Naive thymus-derived CD4-positive, alpha-beta T cell (primary cell): ENCODE results near the gene TRAF3IP1. TPM values are rescaled to one million over a fixed set of nuclear protein-coding genes. Genes with fewer than 3 reads are reported as not detected.

Experiments used
- ATAC-seq: fragments of 150-1000 bp; cut with Tn5 transposase; 2 replicates; pipeline ENCODE4 v1.10.0; 2021; ENCODE audit warnings: mild to moderate bottlenecking, moderate library complexity
- CTCF ChIA-PET: fragments of 350-600 bp; sonication (Branson Sonifier 250); formaldehyde crosslinking; loops from one replicate; lab custom pipeline; 2021; ENCODE audit warnings: antibody characterized with exemption; lab: Charles Lee
- POLR2A ChIA-PET: fragments of 350-600 bp; sonication (Branson Sonifier 250); formaldehyde crosslinking; loops from one replicate; lab custom pipeline; 2021; ENCODE audit warnings: antibody characterized with exemption, inconsistent platforms; lab: Charles Lee
- DNase-seq, 9 donors: peaks; one replicate each; pipeline versions ENCODE4 v3.0.0 to v3.0.0-alpha.2; 2020 to 2022; ENCODE audit warnings: mixed read lengths in 1 of 9
- H3K27ac ChIP-seq: one replicate; pipeline ENCODE4 v1.7.0; 2013; ENCODE audit warnings: mild to moderate bottlenecking, low read depth, low read length, moderate library complexity
- H3K27me3 ChIP-seq, 2 donors: one replicate each; pipeline ENCODE4 v1.7.0; 2013; ENCODE audit warnings: low read length in 2 of 2, mild to moderate bottlenecking in 2 of 2, moderate library complexity in 2 of 2; ENCODE audit not compliant: control insufficient read depth in 2 of 2, insufficient read depth in 2 of 2
- H3K36me3 ChIP-seq, 3 experiments: 1 replicate in 2 of 3; 2 replicates in 1 of 3; pipeline ENCODE4 v1.7.0; 2013; ENCODE audit warnings: low read length in 3 of 3, mild to moderate bottlenecking in 3 of 3, moderate library complexity in 1 of 3; ENCODE audit not compliant: insufficient read depth in 3 of 3, control insufficient read depth in 2 of 3
- H3K4me1 ChIP-seq, 2 donors: one replicate each; pipeline ENCODE4 v1.7.0; 2013; ENCODE audit warnings: low read length in 2 of 2, mild to moderate bottlenecking in 2 of 2, moderate library complexity in 1 of 2; ENCODE audit not compliant: control insufficient read depth in 2 of 2, insufficient read depth in 2 of 2
- H3K4me3 ChIP-seq: 2 replicates; pipeline ENCODE4 v1.7.0; 2013; ENCODE audit warnings: mild to moderate bottlenecking, low read length
- H3K9me3 ChIP-seq, 3 experiments: 1 replicate in 2 of 3; 2 replicates in 1 of 3; pipeline ENCODE4 v1.7.0; 2013; ENCODE audit warnings: low read length in 3 of 3; ENCODE audit not compliant: control insufficient read depth in 2 of 3
- H3K27ac Mint-ChIP-seq, 9 donors: one replicate each; pipeline ENCODE4 v1.8.0; 2020 to 2022; ENCODE audit warnings: mixed read lengths in 9 of 9, mild to moderate bottlenecking in 8 of 9, moderate library complexity in 5 of 9, inconsistent platforms in 2 of 9
- H3K27me3 Mint-ChIP-seq, 5 donors: one replicate each; pipeline ENCODE4 v1.8.0; 2021 to 2022; ENCODE audit warnings: mixed read lengths in 5 of 5, mild to moderate bottlenecking in 1 of 5
- H3K36me3 Mint-ChIP-seq, 5 donors: one replicate each; pipeline ENCODE4 v1.8.0; 2020 to 2022; ENCODE audit warnings: mixed read lengths in 5 of 5, mild to moderate bottlenecking in 3 of 5, inconsistent platforms in 1 of 5
- H3K4me1 Mint-ChIP-seq, 7 donors: one replicate each; pipeline ENCODE4 v1.8.0; 2020 to 2022; ENCODE audit warnings: mixed read lengths in 7 of 7, mild to moderate bottlenecking in 3 of 7, inconsistent platforms in 1 of 7
- H3K4me3 Mint-ChIP-seq, 10 donors: one replicate each; pipeline ENCODE4 v1.8.0; 2020 to 2022; ENCODE audit warnings: mild to moderate bottlenecking in 10 of 10, mixed read lengths in 10 of 10, moderate library complexity in 6 of 10, inconsistent platforms in 2 of 10
- H3K9me3 Mint-ChIP-seq, 11 donors: one replicate each; pipeline ENCODE4 v1.8.0; 2020 to 2022; ENCODE audit warnings: mixed read lengths in 11 of 11, mild to moderate bottlenecking in 4 of 11, inconsistent platforms in 1 of 11, moderate library complexity in 1 of 11
- intact Hi-C, 2 donors: fragments of 100-400 bp; cut with micrococcal nuclease; formaldehyde crosslinking; loops; one replicate each; pipeline ENCODE4 v1.15.1; 2023
- polyA plus RNA-seq, 2 donors: library from polyadenylated mRNA; unstranded; fragments of 300-500 nt; fragmentation: Illumina TruSeq; gene quantifications; one replicate each; pipeline ENCODE4 v1.2.3, GENCODE V29; 2021
- total RNA-seq, 6 experiments: library from RNA in 5 of 6; stranded (reverse) in 5 of 6; gene quantifications; 1 replicate in 5 of 6; 2 replicates in 1 of 6; pipeline ENCODE4 v1.2.3 and lab custom pipeline; 2021 to 2026

TRAF3IP1 gene
- total and polyA plus RNA-seq, 7 experiments from 2014 or later, result 4.3 to 13.3 (median 7.4) TPM

GRCh38 chr2:238428866-238429265, 108.5 kb downstream of the TRAF3IP1 start:
- ChIA-PET POLR2A (no interaction called here), CTCF (no interaction called here)
- ATAC-seq (no peak), DNase-seq (no peak)
- Histone ChIP-seq H3K36me3 (peaks cover 0 to 17% (median 0%) of the 10 kb centered on the region in 3 experiments), H3K27ac (no peak overlapping the region), H3K9me3 (no peaks in the 10 kb centered on the region), H3K4me3 (no peak overlapping the region), H3K27me3 (no peaks in the 10 kb centered on the region), H3K4me1 (peaks cover 3 to 15% of the 10 kb centered on the region in 2 donors)
- H3K27ac Mint-ChIP-seq, result peak overlapping the region in 6 of 9 donors; percentile 58 to 87 (median 69)
- intact Hi-C loops, result loop anchor here in 1 of 2 donors (5.0 to 10.0 kb wide), 2 partner anchors 57 to 754 kb away; no protein-coding TSS in a partner anchor
- peaks cover 40 to 70% (median 65%) of the 10 kb centered on the region in 7 donors for H3K4me1 Mint-ChIP-seq
- peak overlapping the region; percentile 25 to 97 (median 92) for H3K4me3 Mint-ChIP-seq
- H3K27me3 Mint-ChIP-seq, result no peaks in the 10 kb centered on the region
- H3K9me3 Mint-ChIP-seq, result peaks cover 0 to 14% (median 3%) of the 10 kb centered on the region in 11 donors
- H3K36me3 Mint-ChIP-seq, result peaks cover 7 to 35% (median 26%) of the 10 kb centered on the region in 5 donors

GRCh38 chr2:238430781-238431180, 110.5 kb downstream of the TRAF3IP1 start:
- DNase-seq (no peak), ATAC-seq (no peak)
- intact Hi-C loops, result no loop called here
- Histone ChIP-seq H3K27me3 (no peaks in the 10 kb centered on the region), H3K36me3 (peaks cover 0 to 36% (median 4%) of the 10 kb centered on the region in 3 experiments), H3K4me1 (peaks cover 3 to 14% of the 10 kb centered on the region in 2 donors), H3K4me3 (no peak overlapping the region), H3K9me3 (no peaks in the 10 kb centered on the region), H3K27ac (no peak overlapping the region)
- Mint-ChIP-seq H3K27me3 (no peaks in the 10 kb centered on the region), H3K36me3 (peaks cover 7 to 49% (median 32%) of the 10 kb centered on the region in 5 donors), H3K4me1 (peaks cover 43 to 85% (median 77%) of the 10 kb centered on the region in 7 donors), H3K9me3 (peaks cover 0 to 14% (median 3%) of the 10 kb centered on the region in 11 donors), H3K4me3 (peak overlapping the region in 4 of 10 donors; percentile 14 to 51 (median 32)), H3K27ac (peak overlapping the region in 5 of 9 donors; percentile 25 to 71 (median 53))
- CTCF ChIA-PET, result no interaction called here
- POLR2A ChIA-PET, result no interaction called here

GRCh38 chr2:238431456-238431855, 111.1 kb downstream of the TRAF3IP1 start:
- H3K4me3 ChIP-seq, result no peak overlapping the region
- H3K36me3 ChIP-seq, result peaks cover 0 to 39% (median 4%) of the 10 kb centered on the region in 3 experiments
- peaks cover 7 to 54% (median 37%) of the 10 kb centered on the region in 5 donors for H3K36me3 Mint-ChIP-seq
- peaks cover 3 to 10% of the 10 kb centered on the region in 2 donors for H3K4me1 ChIP-seq
- no peak for DNase-seq
- peak overlapping the region in 3 of 10 donors; percentile 9 to 50 (median 43) for H3K4me3 Mint-ChIP-seq
- no peaks in the 10 kb centered on the region for H3K27me3 Mint-ChIP-seq
- H3K27ac Mint-ChIP-seq, result peak overlapping the region in 6 of 9 donors; percentile 4 to 75 (median 46)
- H3K9me3 ChIP-seq, result no peaks in the 10 kb centered on the region
- ChIA-PET CTCF (interaction anchor here (1.2 kb wide), 1 partner anchor 22 kb away, joined by 3 read pairs; no protein-coding TSS in a partner anchor), POLR2A (no interaction called here)
- H3K27ac ChIP-seq, result no peak overlapping the region
- ATAC-seq, result no peak
- H3K4me1 Mint-ChIP-seq, result peaks cover 39 to 85% (median 79%) of the 10 kb centered on the region in 7 donors
- peaks cover 0 to 14% (median 3%) of the 10 kb centered on the region in 11 donors for H3K9me3 Mint-ChIP-seq
- intact Hi-C loops, result no loop called here
- H3K27me3 ChIP-seq, result no peaks in the 10 kb centered on the region

DNA sequence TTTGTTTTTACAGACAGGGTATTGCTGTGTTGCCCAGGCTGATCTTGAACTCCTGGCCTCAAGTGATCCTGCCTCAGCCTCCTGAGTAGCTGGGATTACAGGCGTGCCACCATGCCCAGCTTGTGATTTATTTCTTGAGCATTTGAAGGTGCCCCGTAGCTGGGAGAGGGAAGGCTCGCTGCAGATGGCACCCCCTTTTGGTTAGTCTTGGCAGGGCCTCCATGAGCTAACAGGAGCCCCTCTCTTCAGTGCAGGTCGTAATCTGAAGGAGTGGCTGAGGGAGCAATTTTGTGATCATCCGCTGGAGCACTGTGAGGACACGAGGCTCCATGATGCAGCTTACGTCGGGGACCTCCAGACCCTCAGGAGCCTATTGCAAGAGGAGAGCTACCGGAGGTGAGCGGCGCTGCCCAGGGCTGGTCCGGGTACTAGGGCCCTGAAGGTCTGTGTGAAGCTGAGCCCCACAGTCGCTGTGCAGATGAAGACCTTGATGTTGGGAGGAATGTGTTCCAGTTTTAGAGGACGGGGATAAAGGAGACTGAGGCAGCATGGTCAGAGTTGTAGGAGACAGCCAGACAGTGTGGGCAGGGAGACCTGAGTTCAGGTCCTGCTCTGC, 113.1 kb downstream of the TRAF3IP1 start:
- Histone ChIP-seq H3K9me3 (no peaks in the 10 kb centered on the region), H3K4me1 (peaks cover 0 to 3% of the 10 kb centered on the region in 2 donors), H3K27ac (no peak overlapping the region), H3K4me3 (no peak overlapping the region), H3K36me3 (peaks cover 0 to 48% (median 4%) of the 10 kb centered on the region in 3 experiments), H3K27me3 (no peaks in the 10 kb centered on the region)
- ChIA-PET POLR2A (no interaction called here), CTCF (interaction anchor here (0.6 kb wide), 1 partner anchor 27 kb away, joined by 5 read pairs; no protein-coding TSS in a partner anchor)
- ATAC-seq (no peak), DNase-seq (no peak)
- Mint-ChIP-seq H3K36me3 (peaks cover 7 to 54% (median 40%) of the 10 kb centered on the region in 5 donors), H3K9me3 (peaks cover 0 to 14% (median 3%) of the 10 kb centered on the region in 11 donors), H3K4me3 (peak overlapping the region in 1 of 10 donors; percentile 61), H3K27me3 (no peaks in the 10 kb centered on the region), H3K4me1 (peaks cover 36 to 86% (median 82%) of the 10 kb centered on the region in 7 donors), H3K27ac (peak overlapping the region in 3 of 9 donors; percentile 28 to 82 (median 36))
- intact Hi-C loops, result no loop called here

DNA sequence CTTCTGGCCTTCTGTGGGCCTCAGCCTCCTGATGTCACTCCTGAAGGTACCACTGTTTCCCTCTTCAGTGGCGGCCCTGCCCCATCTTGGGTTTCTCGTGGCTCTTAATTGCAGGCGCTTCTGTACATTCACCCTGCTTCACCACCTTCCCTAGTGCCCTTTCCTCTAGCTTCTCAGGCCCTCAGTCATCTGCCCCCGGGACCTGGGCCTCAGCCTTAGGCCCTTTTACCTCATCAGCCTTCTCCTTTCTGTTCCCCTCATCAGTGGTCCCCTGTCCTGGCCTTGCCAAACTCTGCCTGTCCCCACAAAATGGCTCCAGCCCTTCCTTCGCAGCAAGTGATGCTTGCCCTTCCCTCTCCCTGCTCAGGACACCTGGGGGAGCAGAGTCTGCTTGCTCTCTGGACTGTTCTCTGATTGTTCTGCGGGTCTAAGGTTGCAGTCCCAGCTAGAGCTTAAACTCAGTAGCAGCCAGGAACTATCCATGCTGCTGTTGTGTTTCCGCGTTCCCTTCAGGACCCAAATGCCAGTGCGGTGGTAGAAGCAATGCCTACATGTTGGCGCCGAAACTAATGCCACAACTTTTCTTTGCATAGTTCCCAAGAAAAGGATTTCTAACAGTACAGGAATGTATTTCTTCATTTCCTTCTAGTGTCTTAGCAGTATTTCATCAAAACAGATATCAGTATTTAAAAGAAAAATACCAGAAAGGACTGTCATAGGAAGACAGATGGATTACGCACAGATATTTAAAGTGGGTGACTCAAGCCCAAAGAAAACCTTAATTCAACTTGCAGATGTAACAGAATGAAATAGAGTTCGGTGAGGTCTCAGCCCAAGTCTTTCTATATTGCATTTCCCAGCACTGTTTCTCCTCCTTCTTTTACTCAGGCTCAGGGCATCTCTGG, 113.9 kb downstream of the TRAF3IP1 start:
- H3K27ac ChIP-seq, result no peak overlapping the region
- no peak overlapping the region for H3K4me3 ChIP-seq
- H3K9me3 Mint-ChIP-seq, result peaks cover 0 to 14% (median 3%) of the 10 kb centered on the region in 11 donors
- intact Hi-C loops, result no loop called here
- ChIA-PET CTCF (no interaction called here), POLR2A (no interaction called here)
- H3K4me1 Mint-ChIP-seq, result peaks cover 38 to 86% (median 82%) of the 10 kb centered on the region in 7 donors
- DNase-seq (no peak), ATAC-seq (no peak)
- no peaks in the 10 kb centered on the region for H3K27me3 ChIP-seq
- H3K27me3 Mint-ChIP-seq, result no peaks in the 10 kb centered on the region
- no peaks in the 10 kb centered on the region for H3K9me3 ChIP-seq
- H3K4me3 Mint-ChIP-seq, result peak overlapping the region in 2 of 10 donors; percentile 41 to 61
- peaks cover 11 to 55% (median 43%) of the 10 kb centered on the region in 5 donors for H3K36me3 Mint-ChIP-seq
- peaks cover 0 to 53% (median 4%) of the 10 kb centered on the region in 3 experiments for H3K36me3 ChIP-seq
- H3K4me1 ChIP-seq, result peaks cover 3 to 5% of the 10 kb centered on the region in 2 donors
- peak overlapping the region in 4 of 9 donors; percentile 11 to 86 (median 30) for H3K27ac Mint-ChIP-seq
